RWPE2 (cell line): ENCODE data around the gene HSD17B4.
"Not testable (repeated sequence)": the region's sequence is repeated elsewhere in the genome, so short reads cannot be mapped to it uniquely, and the experiment has no call there.

Experiments
- ATAC-seq: fragments of 200-7000 bp; cut with Tn5 transposase; 3 replicates; pipeline ENCODE4 v1.9.1; 2021; ENCODE audit warnings: low read depth
- DNase-seq: peaks from one replicate; pipeline ENCODE4 v3.0.0-alpha.2; 2020; ENCODE audit warnings: low spot score
- H3K27ac ChIP-seq: fragments of 450-650 bp; 2 replicates; pipeline ENCODE4 v1.5.1; 2017; ENCODE audit warnings: mild to moderate bottlenecking; ENCODE audit not compliant: poor library complexity, severe bottlenecking
- H3K27me3 ChIP-seq: fragments of 250-450 bp; sonication (Bioruptor Pico); 2 replicates; pipeline ENCODE4 v1.5.1; 2021; ENCODE audit warnings: mild to moderate bottlenecking, moderate library complexity; ENCODE audit not compliant: insufficient read depth, poor library complexity, severe bottlenecking
- H3K36me3 ChIP-seq: fragments of 250-450 bp; sonication (Bioruptor Pico); 2 replicates; pipeline ENCODE4 v1.5.1; 2020; ENCODE audit warnings: low read depth, mild to moderate bottlenecking, moderate library complexity
- H3K4me1 ChIP-seq: fragments of 250-450 bp; sonication (Bioruptor Pico); 2 replicates; pipeline ENCODE4 v1.5.1; 2021; ENCODE audit warnings: mild to moderate bottlenecking, moderate library complexity; ENCODE audit not compliant: insufficient read depth, poor library complexity, severe bottlenecking
- H3K4me3 ChIP-seq: fragments of 250-450 bp; sonication (Bioruptor Pico); 2 replicates; pipeline ENCODE4 v1.5.1; 2021; ENCODE audit warnings: mild to moderate bottlenecking, moderate library complexity; ENCODE audit not compliant: severe bottlenecking
- H3K9me3 ChIP-seq: fragments of 250-450 bp; sonication (Bioruptor Pico); 2 replicates; pipeline ENCODE4 v1.5.1; 2021; ENCODE audit warnings: mild to moderate bottlenecking, moderate library complexity; ENCODE audit not compliant: severe bottlenecking
- CTCF ChIP-seq: fragments of 450-650 bp; IDR thresholded peaks from one replicate; pipeline ENCODE4 v1.5.1; 2017; ENCODE audit warnings: mild to moderate bottlenecking, moderate library complexity; ENCODE audit not compliant: poor library complexity, severe bottlenecking

Gene HSD17B4

DNA sequence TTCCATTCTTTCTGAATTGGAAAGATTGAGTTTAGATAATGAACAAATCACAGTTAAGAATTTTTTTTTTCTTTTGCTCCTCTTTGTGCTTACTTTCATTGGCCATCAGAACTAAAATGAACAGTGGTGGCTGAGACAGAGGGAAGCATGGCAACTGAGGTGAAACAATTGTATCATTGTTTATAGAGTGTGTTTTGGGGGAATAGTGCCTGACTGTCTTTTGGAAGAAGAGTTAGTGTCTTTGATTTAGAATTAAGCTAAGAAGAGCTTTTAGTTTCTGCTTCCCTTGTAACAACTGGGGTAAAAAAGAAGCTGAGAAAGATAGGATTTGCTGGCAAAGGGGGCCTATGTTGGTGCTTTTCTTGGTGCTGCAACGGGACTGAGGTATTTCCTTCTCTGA is 24.0 kb downstream of the HSD17B4 start:
- TF ChIP-seq CTCF: no peak
- Histone ChIP-seq H3K27ac (no peak overlapping the region), H3K9me3 (no peaks in the 10 kb centered on the region), H3K36me3 (peaks cover 71% of the 10 kb centered on the region), H3K4me3 (no peak overlapping the region), H3K27me3 (no peaks in the 10 kb centered on the region), H3K4me1 (no peaks in the 10 kb centered on the region)
- ATAC-seq (no peak), DNase-seq (no peak)

- TF ChIP-seq CTCF: no peak
- no peak overlapping the region for H3K4me3 ChIP-seq
- H3K27me3 ChIP-seq: no peaks in the 10 kb centered on the region
- no peak overlapping the region for H3K27ac ChIP-seq
- no peak for DNase-seq
- no peak for ATAC-seq
- peaks cover 67% of the 10 kb centered on the region for H3K36me3 ChIP-seq
- H3K9me3 ChIP-seq: no peaks in the 10 kb centered on the region
- H3K4me1 ChIP-seq: no peaks in the 10 kb centered on the region
Observed at GRCh38 chr5:119478781-119479180, 26.5 kb downstream of the HSD17B4 start.

DNA sequence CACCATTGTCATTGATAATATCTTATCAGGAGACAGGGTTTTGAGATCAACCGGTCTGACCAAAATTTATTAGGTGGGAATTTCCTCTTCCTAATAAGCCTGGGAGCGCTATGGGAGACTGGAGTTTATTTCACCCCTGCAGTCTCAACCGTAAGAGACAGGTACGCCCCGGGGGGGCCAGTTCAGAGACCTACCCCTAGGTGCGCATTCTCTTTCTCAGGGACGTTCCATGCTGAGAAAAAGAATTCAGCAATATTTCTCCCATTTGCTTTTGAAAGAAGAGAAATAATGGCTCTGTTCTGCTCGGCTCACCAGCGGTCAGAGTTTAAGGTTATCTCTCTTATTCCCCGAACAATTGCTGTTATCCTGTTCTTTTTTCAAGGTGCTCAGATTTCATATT is 28.3 kb downstream of the HSD17B4 start:
- H3K4me1 ChIP-seq, DNase-seq, H3K4me3 ChIP-seq, H3K27ac ChIP-seq, H3K9me3 ChIP-seq, H3K27me3 ChIP-seq, ATAC-seq: not testable (repeated sequence)
- H3K36me3 ChIP-seq: peaks cover 61% of the 10 kb centered on the region

DNA sequence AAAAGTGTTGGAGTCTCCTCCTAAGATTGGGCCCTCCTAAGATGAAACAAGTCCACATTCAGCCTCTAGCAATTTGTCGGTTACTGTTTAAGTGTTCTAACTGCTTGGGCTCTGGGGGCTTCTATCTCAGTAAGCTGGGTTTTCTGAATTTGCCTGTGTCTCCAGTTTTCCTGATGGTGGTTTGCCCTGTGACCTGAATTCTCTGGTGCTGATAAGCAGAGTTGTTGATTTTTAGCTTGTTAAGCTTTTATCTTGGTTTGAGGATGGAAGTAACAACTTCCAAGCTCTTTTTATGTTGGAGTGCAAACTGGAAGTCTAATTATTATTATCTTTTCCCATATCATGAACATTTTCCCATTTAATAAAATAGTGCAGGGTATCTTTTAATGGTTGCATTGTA is 30.9 kb downstream of the HSD17B4 start:
- H3K36me3 ChIP-seq: peaks cover 52% of the 10 kb centered on the region
- ATAC-seq (no peak), DNase-seq (no peak)
- no peak overlapping the region for H3K4me3 ChIP-seq
- no peak for TF ChIP-seq CTCF
- no peaks in the 10 kb centered on the region for H3K4me1 ChIP-seq
- no peaks in the 10 kb centered on the region for H3K9me3 ChIP-seq
- H3K27me3 ChIP-seq: no peaks in the 10 kb centered on the region
- H3K27ac ChIP-seq: no peak overlapping the region

DNA sequence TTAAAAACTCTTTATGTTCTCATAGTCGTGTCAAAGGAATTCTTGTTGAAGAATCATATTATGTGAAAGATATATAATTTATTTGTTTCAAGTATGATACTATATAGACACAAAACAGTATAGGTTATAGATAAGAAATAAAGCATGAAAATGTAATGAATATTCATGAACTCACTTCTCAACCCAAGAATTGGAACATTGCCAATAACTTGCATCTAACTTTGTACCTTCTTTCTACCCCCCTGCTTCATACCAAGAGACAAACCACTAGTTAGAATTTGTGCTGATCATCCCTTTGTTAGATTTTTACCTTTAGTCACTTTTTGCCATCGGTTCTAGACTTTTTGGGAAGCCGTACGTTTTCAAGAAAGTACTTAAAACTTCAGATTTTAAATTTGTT is 32.6 kb downstream of the HSD17B4 start:
- Histone ChIP-seq H3K36me3 (peaks cover 52% of the 10 kb centered on the region), H3K4me3 (no peak overlapping the region), H3K27ac (no peak overlapping the region), H3K27me3 (no peaks in the 10 kb centered on the region), H3K4me1 (no peaks in the 10 kb centered on the region), H3K9me3 (no peaks in the 10 kb centered on the region)
- no peak for TF ChIP-seq CTCF
- DNase-seq: no peak
- no peak for ATAC-seq
